PC-3 (cell line): ENCODE data around the gene CACTIN. TPM values are rescaled to one million over a fixed set of nuclear protein-coding genes. Genes with fewer than 3 reads are reported as not detected.
A peak's percentile ranks its signal among the peaks of the same experiment; 100 is the strongest.

ENCODE experiments used
- ATAC-seq: fragments of 200-7000 bp; cut with Tn5 transposase; 2 replicates; pipeline ENCODE4 v1.9.1; 2020; ENCODE audit warnings: mild to moderate bottlenecking, moderate library complexity
- BruUV-seq: library from RNA; stranded (reverse); fragments of 400-500 nt; replicated peaks from 2 replicates; lab custom pipeline; 2021; lab: Mats Ljungman, UMichigan
- CTCF ChIA-PET: fragments of 300-600 bp; sonication (Branson Sonifier 250); formaldehyde crosslinking; loops from one replicate; lab custom pipeline; 2022; ENCODE audit warnings: antibody characterized with exemption; lab: Charles Lee
- POLR2A ChIA-PET: fragments of 300-600 bp; sonication (Branson Sonifier 250); formaldehyde crosslinking; loops from one replicate; lab custom pipeline; 2022; ENCODE audit warnings: antibody characterized with exemption; ENCODE audit not compliant: unreplicated experiment; lab: Charles Lee
- DNase-seq: peaks from one replicate; pipeline ENCODE4 v3.0.0-alpha.2; 2015
- H2AFZ ChIP-seq: fragments of 300-600 bp; sonication (generic); 2 replicates; pipeline ENCODE4 v1.6.0; 2016; ENCODE audit warnings: antibody characterized with exemption, low read length
- H3F3A ChIP-seq: fragments of 300-600 bp; sonication (generic); one replicate; pipeline ENCODE4 v1.6.0; 2017; ENCODE audit warnings: antibody characterized with exemption, low read length, control low read depth, mild to moderate bottlenecking; ENCODE audit not compliant: unreplicated experiment
- H3K27ac ChIP-seq: fragments of 300-600 bp; sonication (generic); 2 replicates; pipeline ENCODE4 v1.5.1; 2016; ENCODE audit warnings: mild to moderate bottlenecking, low read length
- H3K27me3 ChIP-seq: fragments of 300-600 bp; sonication (generic); 2 replicates; pipeline ENCODE4 v1.6.1; 2016; ENCODE audit warnings: low read length, mixed read lengths
- H3K36me3 ChIP-seq: fragments of 300-600 bp; sonication (generic); 2 replicates; pipeline ENCODE4 v1.6.1; 2016; ENCODE audit warnings: low read depth, mixed run types, low read length, mixed read lengths
- H3K4me1 ChIP-seq: fragments of 300-600 bp; sonication (generic); 2 replicates; pipeline ENCODE4 v1.5.1; 2016; ENCODE audit warnings: low read length; ENCODE audit not compliant: insufficient read depth
- H3K4me2 ChIP-seq: fragments of 300-600 bp; sonication (generic); 2 replicates; pipeline ENCODE4 v1.6.0; 2016; ENCODE audit warnings: low read length
- H3K4me3 ChIP-seq: fragments of 300-600 bp; sonication (generic); 2 replicates; pipeline ENCODE4 v1.5.1; 2016; ENCODE audit warnings: mild to moderate bottlenecking, low read length, mixed read lengths
- H3K79me2 ChIP-seq: fragments of 300-600 bp; sonication (generic); 2 replicates; pipeline ENCODE4 v1.6.1; 2017; ENCODE audit warnings: low read length, mixed read lengths
- H3K9ac ChIP-seq: fragments of 300-600 bp; sonication (generic); 2 replicates; pipeline ENCODE4 v1.6.0; 2016; ENCODE audit warnings: mild to moderate bottlenecking, low read length
- H3K9me2 ChIP-seq: fragments of 300-600 bp; sonication (generic); replicated peaks from 2 replicates; pipeline ENCODE4 v1.6.1; 2016; ENCODE audit warnings: mixed run types, low read length, mixed read lengths
- H3K9me3 ChIP-seq: fragments of 300-600 bp; sonication (generic); 2 replicates; pipeline ENCODE4 v1.6.1; 2016; ENCODE audit warnings: low read length, mixed read lengths
- H4K20me1 ChIP-seq: fragments of 300-600 bp; sonication (generic); 2 replicates; pipeline ENCODE4 v1.6.1; 2016; ENCODE audit warnings: low read length, mixed read lengths
- CTCF ChIP-seq: fragments of 300-600 bp; sonication (generic); conservative IDR thresholded peaks from 2 replicates; pipeline ENCODE4 v1.5.1; 2017; ENCODE audit warnings: antibody characterized with exemption, low read depth, mild to moderate bottlenecking, low read length
- EZH2 ChIP-seq: fragments of 300-600 bp; sonication (generic); IDR thresholded peaks from one replicate; pipeline ENCODE4 v1.6.1; 2017; ENCODE audit warnings: antibody characterized with exemption, mild to moderate bottlenecking, low read length; ENCODE audit not compliant: unreplicated experiment
- EZH2phosphoT487 ChIP-seq: fragments of 300-600 bp; sonication (generic); IDR thresholded peaks from 2 replicates; pipeline ENCODE4 v1.6.1; 2018; ENCODE audit warnings: mild to moderate bottlenecking, antibody characterized with exemption, low read length, borderline replicate concordance
- intact Hi-C: fragments of 100-400 bp; cut with micrococcal nuclease; formaldehyde crosslinking; loops from 2 replicates; pipeline ENCODE4 v1.9.0; 2023
- total RNA-seq: library from RNA; depleted of rRNA; stranded (reverse); fragments of >200 nt; gene quantifications from 2 replicates; pipeline ENCODE4 v1.2.3, GENCODE V29; 2014

Gene CACTIN
- total RNA-seq, 1 experiment from 2014 or later = 47.8 TPM

GRCh38 chr19:3575260-3575741, 51.3 kb downstream of the CACTIN start:
- no peaks in the 10 kb centered on the region for H3K27me3 ChIP-seq
- no TSS peak for BruUV-seq
- H2AFZ ChIP-seq = no peak overlapping the region
- H3K9ac ChIP-seq = no peak overlapping the region
- no peaks in the 10 kb centered on the region for H3F3A ChIP-seq
- H3K27ac ChIP-seq = no peak overlapping the region
- H3K4me2 ChIP-seq = peak overlapping the region; percentile 84; the same call in 1 of the 2 replicates
- ATAC-seq (no peak), DNase-seq (no peak)
- H3K9me2 ChIP-seq = no peaks in the 10 kb centered on the region
- H3K36me3 ChIP-seq = peaks cover 3% of the 10 kb centered on the region
- ChIA-PET POLR2A (no interaction called here), CTCF (no interaction called here)
- no peaks in the 10 kb centered on the region for H4K20me1 ChIP-seq
- no peak overlapping the region for H3K4me3 ChIP-seq
- peaks cover 8% of the 10 kb centered on the region for H3K4me1 ChIP-seq
- TF ChIP-seq EZH2phosphoT487 (no peak), CTCF (0 out of 2 replicates have a peak, but pooled peaks have one; percentile 10)
- H3K9me3 ChIP-seq = no peaks in the 10 kb centered on the region
- peaks cover 12% of the 10 kb centered on the region for H3K79me2 ChIP-seq
- intact Hi-C loops = no loop called here

DNA sequence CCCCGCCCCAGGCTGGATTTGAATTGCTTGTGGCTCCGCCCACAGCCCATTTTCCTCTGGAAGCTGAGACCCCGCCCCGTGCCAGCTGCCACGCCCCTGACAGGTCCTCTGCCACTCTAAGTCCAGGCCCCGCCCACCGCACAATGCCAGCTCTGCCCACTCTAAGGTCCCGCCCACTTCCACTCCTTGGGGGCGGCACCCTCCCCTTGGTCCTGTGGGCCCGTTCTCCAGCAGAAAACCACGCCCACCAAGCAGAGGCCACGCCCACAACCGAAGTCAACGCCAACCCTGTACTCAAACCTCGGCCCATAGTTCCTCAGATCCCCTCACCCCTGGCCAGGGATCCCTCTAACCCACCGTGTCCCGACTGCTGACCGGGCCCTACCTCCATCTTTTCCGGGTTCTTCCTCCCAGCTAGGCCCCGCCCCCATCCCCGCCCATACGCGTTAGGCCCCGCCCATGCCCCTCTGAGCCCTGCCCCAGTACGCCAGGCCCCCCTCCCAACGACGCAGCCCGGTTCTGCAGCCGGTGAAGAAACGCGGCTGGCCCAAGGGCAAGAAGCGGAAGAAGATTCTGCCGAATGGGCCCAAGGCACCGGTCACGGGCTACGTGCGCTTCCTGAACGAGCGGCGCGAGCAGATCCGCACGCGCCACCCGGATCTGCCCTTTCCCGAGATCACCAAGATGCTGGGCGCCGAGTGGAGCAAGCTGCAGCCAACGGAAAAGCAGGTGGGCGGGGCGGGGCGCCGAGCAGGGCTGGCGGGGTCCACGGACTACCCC, 52.5 kb downstream of the CACTIN start:
- TF ChIP-seq CTCF (no peak), EZH2phosphoT487 (no peak), EZH2 (no peak)
- Histone ChIP-seq H3F3A (no peaks in the 10 kb centered on the region), H3K9me3 (no peaks in the 10 kb centered on the region), H3K27ac (no peak overlapping the region), H3K9me2 (no peaks in the 10 kb centered on the region), H3K4me2 (peak overlapping the region; percentile 93), H3K4me1 (peaks cover 4% of the 10 kb centered on the region; the same call in 1 of the 2 replicates), H3K9ac (peak overlapping the region; percentile 88), H2AFZ (peak overlapping the region; percentile 64), H4K20me1 (no peaks in the 10 kb centered on the region), H3K79me2 (peaks cover 12% of the 10 kb centered on the region), H3K4me3 (peak overlapping the region; percentile 95), H3K27me3 (no peaks in the 10 kb centered on the region), H3K36me3 (peaks cover 3% of the 10 kb centered on the region)
- peak; percentile 70 for ATAC-seq
- intact Hi-C loops = no loop called here
- no TSS peak for BruUV-seq
- ChIA-PET POLR2A (interaction anchor here (0.6 kb wide), 1 partner anchor 1045 kb away, joined by 3 read pairs; no protein-coding TSS in a partner anchor), CTCF (interaction anchor here (0.7 to 1.0 kb wide), 2 partner anchors 9 to 153 kb away, joined by 3 to 9 read pairs; no protein-coding TSS in a partner anchor)
- DNase-seq = peak; percentile 97
